Spleen (tissue), 11 donors: ENCODE measurements around the gene CELF3. TPM values are rescaled to one million over a fixed set of nuclear protein-coding genes. Genes with fewer than 3 reads are reported as not detected.

Experiments used
- DNase-seq: peaks from one replicate; pipeline ENCODE4 v3.0.0-alpha.2; 2020
- H3K27ac ChIP-seq, 8 donors: fragments of 200-600 bp; sonication (generic) in 7 of 8; 1 replicate in 4 of 8; 2 replicates in 4 of 8; pipeline versions ENCODE4 v1.5.0 to v1.8.0; 2016 to 2021; ENCODE audit warnings: inconsistent platforms in 4 of 8, mild to moderate bottlenecking in 4 of 8, moderate library complexity in 1 of 8
- H3K27me3 ChIP-seq, 7 donors: fragments of 200-600 bp; sonication (generic) in 6 of 7; replicated peaks in 1 of 7; 1 replicate in 4 of 7; 2 replicates in 3 of 7; pipeline versions ENCODE4 v1.5.0 to v1.8.0; 2016 to 2021; ENCODE audit warnings: inconsistent platforms in 3 of 7, mild to moderate bottlenecking in 1 of 7
- H3K36me3 ChIP-seq, 6 donors: fragments of 200-600 bp; sonication (generic) in 5 of 6; 1 replicate in 4 of 6; 2 replicates in 2 of 6; pipeline versions ENCODE4 v1.5.0 to v1.8.0; 2016 to 2021; ENCODE audit warnings: inconsistent platforms in 2 of 6
- H3K4me1 ChIP-seq, 6 donors: fragments of 200-600 bp; sonication (generic) in 5 of 6; 1 replicate in 3 of 6; 2 replicates in 3 of 6; pipeline versions ENCODE4 v1.5.0 to v1.8.0; 2016 to 2021; ENCODE audit warnings: inconsistent platforms in 3 of 6
- H3K4me3 ChIP-seq, 8 donors: fragments of 200-600 bp; sonication (generic) in 7 of 8; 1 replicate in 4 of 8; 2 replicates in 4 of 8; pipeline versions ENCODE4 v1.5.0 to v1.8.0; 2016 to 2021; ENCODE audit warnings: inconsistent platforms in 4 of 8, mild to moderate bottlenecking in 4 of 8, moderate library complexity in 2 of 8
- H3K9me3 ChIP-seq, 8 donors: fragments of 200-600 bp; sonication (generic) in 7 of 8; 1 replicate in 4 of 8; 2 replicates in 4 of 8; pipeline versions ENCODE4 v1.5.0 to v1.8.0; 2016 to 2021; ENCODE audit warnings: inconsistent platforms in 4 of 8
- POLR2A ChIP-seq, 3 donors: fragments of 450-650 bp; IDR thresholded peaks; one replicate each; pipeline ENCODE4 v1.5.1; 2017; ENCODE audit warnings: antibody characterized with exemption in 3 of 3, mild to moderate bottlenecking in 1 of 3
- POLR2AphosphoS5 ChIP-seq, 3 donors: sonication (generic); formaldehyde crosslinking; IDR thresholded peaks; one replicate each; pipeline ENCODE4 v1.5.1; 2017; ENCODE audit warnings: antibody characterized with exemption in 3 of 3
- WGBS, 5 donors: extraction: QIAGEN DNeasy Blood & Tissue Kit in 3 of 5; methylation state at CpG; one replicate each; pipeline versions ENCODE4 v1.1.5 to v1.1.7; 2013 to 2018; 5-methylcytosine and 5-hydroxymethylcytosine counted together
- intact Hi-C: fragments of 100-400 bp; cut with DNase I; formaldehyde crosslinking; loops from one replicate; pipeline ENCODE4 v1.15.0; 2023; ENCODE audit warnings: low total_unique reads
- polyA plus RNA-seq, 3 donors: library from polyadenylated mRNA; stranded (reverse); fragments of 200-250 nt; gene quantifications; one replicate each; pipeline ENCODE4 v1.2.1, GENCODE V29; 2013
- total RNA-seq, 7 donors: library from RNA; depleted of rRNA in 3 of 7; stranded (reverse); fragments of >200 nt in 3 of 7; fragmentation: NEBNext Ultra II Directional in 4 of 7; extraction: Animal tissue kit (Norgen Biotek cat#: 25700) in 4 of 7; gene quantifications; one replicate each; pipeline versions ENCODE4 v1.1.0 to v1.2.1, GENCODE V29; 2016 to 2021
- TF ChIP-seq, protein P1 (sequence below), 11 experiments: fragments of 200-600 bp in 7 of 11; fragments of 450-650 bp in 4 of 11; sonication (generic) in 4 of 11; IDR thresholded peaks in 8 of 11; conservative IDR thresholded peaks in 3 of 11; 1 replicate in 7 of 11; 2 replicates in 4 of 11; pipeline versions ENCODE4 v1.4.0 to v1.8.0; 2016 to 2021; ENCODE audit warnings: antibody characterized with exemption in 11 of 11, inconsistent platforms in 4 of 11, mild to moderate bottlenecking in 1 of 11
- donor health status: healthy with polysubstance abuse.
- donor health status: DM: no; HTN: no; CAD: no; lungs with moderate emphysema.
- donor health status: DM: no; HTN: no; CAD: no.
- donor health status: Bipolar disorder and iron deficiency.
- donor health status: healthy.
- donor health status: DM: no; HTN: no; CAD: no.
- donor health status: DM: yes; HTN: yes; CAD: no.

CELF3 gene
- total and polyA plus RNA-seq, 10 donors, result 0.02 to 0.40 TPM; not detected in 8

DNA sequence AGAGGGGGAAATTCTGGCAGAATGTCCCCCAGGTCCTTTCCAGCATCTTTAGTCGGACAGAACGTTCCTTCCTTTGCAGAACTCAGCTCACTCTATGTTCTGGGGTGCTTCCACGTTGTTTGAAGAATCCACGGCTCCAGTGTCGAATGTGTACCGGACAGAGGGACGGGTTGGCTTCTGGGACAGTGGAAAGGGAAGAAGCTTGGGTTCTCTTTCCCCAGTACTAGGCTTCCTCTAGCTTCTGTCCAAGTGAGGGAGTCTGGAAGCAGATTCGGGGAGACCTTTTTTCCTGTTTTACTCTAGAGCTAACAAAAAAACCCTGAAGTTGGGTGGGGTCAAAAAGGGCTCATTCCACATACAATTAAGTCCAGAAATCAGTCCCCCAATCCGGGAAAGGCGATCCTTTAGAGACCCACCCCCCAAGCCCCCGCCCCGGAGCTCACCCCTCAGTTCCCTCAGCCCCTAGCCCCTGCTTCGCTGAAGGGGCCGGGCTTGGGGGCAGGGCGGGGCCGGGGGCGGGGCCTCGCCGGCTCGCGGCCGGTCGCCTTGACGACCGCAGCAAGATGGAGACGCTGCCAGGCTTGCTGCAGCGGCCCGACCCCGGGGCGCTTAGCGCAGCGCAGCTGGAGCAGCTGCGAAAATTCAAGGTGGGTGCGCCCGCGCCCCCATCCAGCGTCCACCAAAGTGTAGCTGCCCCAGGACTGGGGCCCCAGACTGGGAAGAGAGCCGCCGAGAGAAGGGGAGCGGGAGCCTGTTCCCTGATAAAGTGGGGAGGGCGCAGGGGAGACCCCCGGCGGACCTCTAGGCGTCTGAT lies 4.6 kb upstream of the CELF3 start, which contains the start of gene RIIAD1:
Gene RIIAD1 (plus strand): TSS at position 549 of the 814 bp plus-strand sequence. CDS start 15 bp downstream, at position 564.
- 2 to 6% (median 3%) methylated on average over 26 to 44 of the region's 44 CpGs for whole genome bisulfite sequencing, 5 donors
- H3K27ac ChIP-seq, result peak within 1 kb of the TSS in 7 of 8 donors; percentile 60 to 81 (median 69)
- intact Hi-C loops, result no loop called here

DNA sequence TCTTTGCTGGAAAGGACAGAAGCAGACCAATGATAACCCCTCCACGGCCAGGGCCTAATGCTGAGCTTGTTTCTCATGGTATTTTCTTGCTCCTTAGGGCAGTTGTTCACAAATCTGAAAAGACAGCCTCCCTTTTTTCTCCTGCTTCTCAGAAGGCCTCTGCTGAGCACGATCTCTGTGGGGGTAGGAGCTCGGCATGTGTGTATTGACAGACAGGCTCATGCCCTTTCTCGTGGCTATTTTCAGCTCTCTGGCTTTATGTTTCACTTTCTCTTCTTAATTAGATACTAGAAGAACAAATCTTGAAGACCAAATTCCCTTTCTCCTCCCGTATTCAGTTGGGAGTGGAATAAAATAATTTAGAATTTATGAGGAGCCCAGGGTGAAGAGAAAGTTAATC lies 4.0 kb upstream of the CELF3 start:
- Histone ChIP-seq H3K27me3 (peaks cover 2 to 90% (median 25%) of the 10 kb centered on the region in 7 donors), H3K9me3 (no peaks in the 10 kb centered on the region), H3K27ac (peak overlapping the region in 7 of 8 donors; percentile 60 to 81 (median 69)), H3K4me3 (peak overlapping the region; percentile 36 to 66 (median 54)), H3K4me1 (peaks cover 6 to 46% (median 32%) of the 10 kb centered on the region in 6 donors), H3K36me3 (no peaks in the 10 kb centered on the region)
- intact Hi-C loops, result no loop called here
- TF ChIP-seq POLR2AphosphoS5 (IDR thresholded peaks at IDR 0.05) (no peak), POLR2A (IDR thresholded peaks at IDR 0.05) (no peak)
- TF ChIP-seq, protein P1, sequence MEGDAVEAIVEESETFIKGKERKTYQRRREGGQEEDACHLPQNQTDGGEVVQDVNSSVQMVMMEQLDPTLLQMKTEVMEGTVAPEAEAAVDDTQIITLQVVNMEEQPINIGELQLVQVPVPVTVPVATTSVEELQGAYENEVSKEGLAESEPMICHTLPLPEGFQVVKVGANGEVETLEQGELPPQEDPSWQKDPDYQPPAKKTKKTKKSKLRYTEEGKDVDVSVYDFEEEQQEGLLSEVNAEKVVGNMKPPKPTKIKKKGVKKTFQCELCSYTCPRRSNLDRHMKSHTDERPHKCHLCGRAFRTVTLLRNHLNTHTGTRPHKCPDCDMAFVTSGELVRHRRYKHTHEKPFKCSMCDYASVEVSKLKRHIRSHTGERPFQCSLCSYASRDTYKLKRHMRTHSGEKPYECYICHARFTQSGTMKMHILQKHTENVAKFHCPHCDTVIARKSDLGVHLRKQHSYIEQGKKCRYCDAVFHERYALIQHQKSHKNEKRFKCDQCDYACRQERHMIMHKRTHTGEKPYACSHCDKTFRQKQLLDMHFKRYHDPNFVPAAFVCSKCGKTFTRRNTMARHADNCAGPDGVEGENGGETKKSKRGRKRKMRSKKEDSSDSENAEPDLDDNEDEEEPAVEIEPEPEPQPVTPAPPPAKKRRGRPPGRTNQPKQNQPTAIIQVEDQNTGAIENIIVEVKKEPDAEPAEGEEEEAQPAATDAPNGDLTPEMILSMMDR (IDR thresholded peaks at IDR 0.05 in 8 of 11, conservative IDR thresholded peaks at IDR 0.05 in 3 of 11), result no peak
- 7 to 14% (median 11%) methylated on average over 5 of the region's 5 CpGs for WGBS, 5 donors
- DNase-seq, result no peak

More for the DNA sequence above, 4.6 kb upstream of the CELF3 start, which contains the start of gene RIIAD1:
- TF ChIP-seq POLR2A (IDR thresholded peaks at IDR 0.05) (no peak), POLR2AphosphoS5 (IDR thresholded peaks at IDR 0.05) (no peak)
- TF ChIP-seq, protein P1 (IDR thresholded peaks at IDR 0.05 in 8 of 11, conservative IDR thresholded peaks at IDR 0.05 in 3 of 11), result no peak
- Histone ChIP-seq H3K36me3 (no peaks in the 10 kb centered on the region), H3K9me3 (no peaks in the 10 kb centered on the region), H3K27me3 (peaks cover 2 to 90% (median 20%) of the 10 kb centered on the region in 7 donors), H3K4me3 (peak within 1 kb of the TSS; percentile 36 to 66 (median 54)), H3K4me1 (peaks cover 6 to 46% (median 32%) of the 10 kb centered on the region in 6 donors)
- DNase-seq, result peak; percentile 87

DNA sequence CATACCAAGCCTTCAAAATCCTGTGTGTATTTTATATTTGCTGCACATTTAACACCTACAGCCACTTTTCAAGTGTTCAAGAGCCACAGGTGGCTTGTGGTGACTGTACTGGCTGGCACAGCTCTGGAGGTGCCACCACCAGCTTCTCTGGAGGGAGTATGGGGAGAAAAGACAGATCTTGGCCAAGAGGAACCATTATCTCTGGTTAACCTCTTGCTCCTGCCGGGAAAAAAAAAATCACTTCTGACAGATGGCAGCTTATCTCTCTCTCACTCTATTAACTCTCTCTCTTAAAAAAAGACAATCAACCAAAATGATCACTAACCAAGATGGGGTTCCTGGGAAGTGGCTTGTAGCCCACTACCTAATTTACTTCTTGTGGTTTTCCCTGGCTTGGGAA lies 3.5 kb upstream of the CELF3 start:
- H3K27ac ChIP-seq, result peak overlapping the region in 7 of 8 donors; percentile 60 to 81 (median 69)
- H3K27me3 ChIP-seq, result peaks cover 2 to 90% (median 29%) of the 10 kb centered on the region in 7 donors
- H3K4me3 ChIP-seq, result peak overlapping the region in 3 of 8 donors; percentile 55 to 66 (median 58)
- 18 to 44% (median 25%) methylated on average over 1 of the region's 1 CpG for WGBS, 5 donors
- DNase-seq, result no peak
- H3K9me3 ChIP-seq, result no peaks in the 10 kb centered on the region
- intact Hi-C loops, result no loop called here
- H3K36me3 ChIP-seq, result no peaks in the 10 kb centered on the region
- TF ChIP-seq, protein P1 (IDR thresholded peaks at IDR 0.05 in 8 of 11, conservative IDR thresholded peaks at IDR 0.05 in 3 of 11), result no peak
- no peak for TF ChIP-seq POLR2AphosphoS5 (IDR thresholded peaks at IDR 0.05)
- no peak for TF ChIP-seq POLR2A (IDR thresholded peaks at IDR 0.05)
- peaks cover 6 to 46% (median 32%) of the 10 kb centered on the region in 6 donors for H3K4me1 ChIP-seq

DNA sequence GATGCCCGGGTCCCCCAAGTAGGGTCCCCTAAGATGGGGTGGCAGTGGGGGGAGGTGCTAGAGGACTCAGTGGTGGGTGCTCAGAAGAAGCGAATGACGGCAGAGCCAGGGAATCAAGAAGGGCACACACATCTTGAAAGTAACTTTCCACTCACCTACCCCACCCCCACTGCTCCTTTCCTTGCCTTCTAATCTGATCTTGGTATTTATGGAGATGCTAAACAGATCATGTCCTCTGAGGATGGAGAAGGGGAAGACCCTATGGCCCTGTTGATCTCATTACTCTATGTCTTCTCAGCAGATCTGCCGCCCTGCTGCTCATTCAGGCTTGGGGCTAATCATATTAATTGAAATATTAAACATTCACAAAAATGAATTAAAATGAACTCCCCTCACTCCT lies 2.1 kb upstream of the CELF3 start:
- 62 to 93% (median 87%) methylated on average over 4 of the region's 4 CpGs for WGBS, 5 donors
- H3K27me3 ChIP-seq, result peaks cover 2 to 92% (median 23%) of the 10 kb centered on the region in 7 donors
- H3K4me3 ChIP-seq, result no peak overlapping the region
- intact Hi-C loops, result no loop called here
- no peak overlapping the region for H3K27ac ChIP-seq
- no peaks in the 10 kb centered on the region for H3K9me3 ChIP-seq
- TF ChIP-seq, protein P1 (IDR thresholded peaks at IDR 0.05 in 8 of 11, conservative IDR thresholded peaks at IDR 0.05 in 3 of 11), result no peak
- peaks cover 6 to 46% (median 32%) of the 10 kb centered on the region in 6 donors for H3K4me1 ChIP-seq
- DNase-seq, result no peak
- H3K36me3 ChIP-seq, result no peaks in the 10 kb centered on the region
